ENCODE results near the gene LRCH3.

- TF ChIP-seq, protein P1, sequence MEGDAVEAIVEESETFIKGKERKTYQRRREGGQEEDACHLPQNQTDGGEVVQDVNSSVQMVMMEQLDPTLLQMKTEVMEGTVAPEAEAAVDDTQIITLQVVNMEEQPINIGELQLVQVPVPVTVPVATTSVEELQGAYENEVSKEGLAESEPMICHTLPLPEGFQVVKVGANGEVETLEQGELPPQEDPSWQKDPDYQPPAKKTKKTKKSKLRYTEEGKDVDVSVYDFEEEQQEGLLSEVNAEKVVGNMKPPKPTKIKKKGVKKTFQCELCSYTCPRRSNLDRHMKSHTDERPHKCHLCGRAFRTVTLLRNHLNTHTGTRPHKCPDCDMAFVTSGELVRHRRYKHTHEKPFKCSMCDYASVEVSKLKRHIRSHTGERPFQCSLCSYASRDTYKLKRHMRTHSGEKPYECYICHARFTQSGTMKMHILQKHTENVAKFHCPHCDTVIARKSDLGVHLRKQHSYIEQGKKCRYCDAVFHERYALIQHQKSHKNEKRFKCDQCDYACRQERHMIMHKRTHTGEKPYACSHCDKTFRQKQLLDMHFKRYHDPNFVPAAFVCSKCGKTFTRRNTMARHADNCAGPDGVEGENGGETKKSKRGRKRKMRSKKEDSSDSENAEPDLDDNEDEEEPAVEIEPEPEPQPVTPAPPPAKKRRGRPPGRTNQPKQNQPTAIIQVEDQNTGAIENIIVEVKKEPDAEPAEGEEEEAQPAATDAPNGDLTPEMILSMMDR (conservative IDR thresholded peaks at IDR 0.05; ENCODE audit: low read depth, low read length) = no peak
- no peak for TF ChIP-seq EZH2 (IDR thresholded peaks at IDR 0.05; ENCODE audit: borderline replicate concordance, low read depth, low read length, poor library complexity, severe bottlenecking)
Measured at GRCh38 chr3:197835509-197835908, 44.5 kb downstream of the LRCH3 start.

All from A673 (cell line).